SIG-M5 treated with dmso at 0.1 percent for 504 hours (cell line): Measurements from ENCODE around the gene SLC29A3.

Experiments
- DNase-seq: peaks from one replicate; lab custom pipeline; 2025; ENCODE audit not compliant: unreplicated experiment; lab: John Stamatoyannopoulos, UW

The SLC29A3 gene

GRCh38 chr10:71299071-71299785 is 19.8 kb upstream of the SLC29A3 start:
- DNase-seq = peak; percentile 70

GRCh38 chr10:71300555-71301370 is 18.3 kb upstream of the SLC29A3 start:
- no peak for DNase-seq

- DNase-seq = no peak
Measured at GRCh38 chr10:71301371-71301916, 17.6 kb upstream of the SLC29A3 start.

- no peak for DNase-seq
Measured at GRCh38 chr10:71302451-71302850, 16.6 kb upstream of the SLC29A3 start.

- peak; percentile 81 for DNase-seq
Measured at GRCh38 chr10:71302874-71303568, 16.0 kb upstream of the SLC29A3 start.

GRCh38 chr10:71303569-71303907 is 15.5 kb upstream of the SLC29A3 start:
- no peak for DNase-seq

GRCh38 chr10:71304914-71305313 is 14.1 kb upstream of the SLC29A3 start:
- DNase-seq = no peak

- DNase-seq = no peak
Measured at GRCh38 chr10:71306979-71307378, 12.1 kb upstream of the SLC29A3 start.

- DNase-seq = no peak
Measured at GRCh38 chr10:71307469-71308085, 11.5 kb upstream of the SLC29A3 start.

- DNase-seq = no peak
Measured at GRCh38 chr10:71308244-71308643, 10.8 kb upstream of the SLC29A3 start.

GRCh38 chr10:71308985-71309384 is 10.1 kb upstream of the SLC29A3 start:
- DNase-seq = no peak

GRCh38 chr10:71309919-71310318 is 9.1 kb upstream of the SLC29A3 start:
- DNase-seq = no peak

- no peak for DNase-seq
Measured at GRCh38 chr10:71312220-71312619, 6.8 kb upstream of the SLC29A3 start.

GRCh38 chr10:71312811-71313789 is 6.0 kb upstream of the SLC29A3 start:
- DNase-seq = no peak

- peak; percentile 37 for DNase-seq
Measured at GRCh38 chr10:71314028-71314693, 4.9 kb upstream of the SLC29A3 start.

- no peak for DNase-seq
Measured at GRCh38 chr10:71314694-71315225, 4.3 kb upstream of the SLC29A3 start.

- DNase-seq = peak; percentile 30
Measured at GRCh38 chr10:71316056-71316785, 2.8 kb upstream of the SLC29A3 start.

- DNase-seq = no peak
Measured at GRCh38 chr10:71316786-71317160, 2.3 kb upstream of the SLC29A3 start.

GRCh38 chr10:71317739-71318138 is 1.3 kb upstream of the SLC29A3 start:
- DNase-seq = no peak
